NCI-H2029 (cell line): ENCODE measurements around the gene FADS6.

Experiments used
- DNase-seq: peaks from one replicate; lab custom pipeline; 2025; lab: John Stamatoyannopoulos, UW

FADS6 gene

GRCh38 chr17:74830861-74831260 is 62.6 kb downstream of the FADS6 start:
- no peak for DNase-seq

GRCh38 chr17:74827800-74828199 is 65.6 kb downstream of the FADS6 start:
- no peak for DNase-seq
